ENCODE data around the gene EXOC7. TPM values are rescaled to one million over a fixed set of nuclear protein-coding genes. Genes with fewer than 3 reads are reported as not detected.

Gene EXOC7
- total RNA-seq, 1 donor from 2014 or later = 79.8 TPM

GRCh38 chr17:76074390-76075363, 28.9 kb downstream of the EXOC7 start, which contains the start of gene GALR2:
TSS of gene GALR2 (plus strand) at chr17:76074781. CDS start at chr17:76074884, 103 bp downstream.
- intact Hi-C loops (cut with DNase I) = no loop called here
- Histone ChIP-seq H3K4me3 (peak within 1 kb of the TSS; percentile 14 to 20), H3K27me3 (peaks cover 32% of the 10 kb centered on the region), H3K27ac (no peak within 1 kb of the TSS), H3K4me1 (peaks cover 67% of the 10 kb centered on the region), H3K9me3 (no peaks in the 10 kb centered on the region), H3K36me3 (no peaks in the 10 kb centered on the region)
- TF ChIP-seq CTCF (IDR thresholded peaks at IDR 0.05) = no peak
- peak in 1 of 2 donors; percentile 82 for DNase-seq (ENCODE audit: extremely low spot score in 2 of 2)

- H3K9me3 ChIP-seq = no peaks in the 10 kb centered on the region
- peaks cover 0 to 11% of the 10 kb centered on the region in 2 donors for H3K36me3 ChIP-seq
- peak within 1 kb of the TSS; percentile 84 for H3K27ac ChIP-seq
- peak within 1 kb of the TSS; percentile 89 to 99 for H3K4me3 ChIP-seq
- intact Hi-C loops (cut with DNase I) = no loop called here
- peak in 1 of 3 experiments; percentile 36 for TF ChIP-seq CTCF (IDR thresholded peaks at IDR 0.05)
- TF ChIP-seq POLR2A (IDR thresholded peaks at IDR 0.05) = peak in 1 of 2 donors; percentile 38
- peak; percentile 78 for TF ChIP-seq POLR2AphosphoS5 (IDR thresholded peaks at IDR 0.05; ENCODE audit: insufficient read depth in 1 of 2, low read depth in 1 of 2)
- DNase-seq (ENCODE audit: extremely low spot score in 2 of 2) = no peak
- peaks cover 63% of the 10 kb centered on the region for H3K4me1 ChIP-seq
- peaks cover 32% of the 10 kb centered on the region for H3K27me3 ChIP-seq
Measured at GRCh38 chr17:76072148-76072858, 31.3 kb downstream of the EXOC7 start, which contains the start of gene SRP68. TSS of gene SRP68 (minus strand) at chr17:76072517. CDS start at chr17:76072491, 26 bp downstream.

- intact Hi-C loops (cut with DNase I) = no loop called here
- peaks cover 56% of the 10 kb centered on the region for H3K4me1 ChIP-seq
- H3K4me3 ChIP-seq = peak overlapping the region; percentile 89 to 99
- peaks cover 0 to 18% of the 10 kb centered on the region in 2 donors for H3K36me3 ChIP-seq
- no peaks in the 10 kb centered on the region for H3K9me3 ChIP-seq
- no peak for TF ChIP-seq POLR2A (IDR thresholded peaks at IDR 0.05)
- no peak for TF ChIP-seq POLR2AphosphoS5 (IDR thresholded peaks at IDR 0.05; ENCODE audit: insufficient read depth in 1 of 2, low read depth in 1 of 2)
- TF ChIP-seq CTCF (IDR thresholded peaks at IDR 0.05) = no peak
- no peak for DNase-seq (ENCODE audit: extremely low spot score in 2 of 2)
- peak overlapping the region; percentile 84 for H3K27ac ChIP-seq
- H3K27me3 ChIP-seq = peaks cover 28% of the 10 kb centered on the region
Measured at GRCh38 chr17:76071531-76072147, 31.9 kb downstream of the EXOC7 start.

GRCh38 chr17:76065775-76066174, 37.8 kb downstream of the EXOC7 start:
- H3K9me3 ChIP-seq = no peaks in the 10 kb centered on the region
- peaks cover 4 to 70% of the 10 kb centered on the region in 2 donors for H3K36me3 ChIP-seq
- no peak overlapping the region for H3K27ac ChIP-seq
- intact Hi-C loops (cut with DNase I) = no loop called here
- no peak for DNase-seq (ENCODE audit: extremely low spot score in 2 of 2)
- no peak overlapping the region for H3K4me3 ChIP-seq
- H3K27me3 ChIP-seq = no peaks in the 10 kb centered on the region
- H3K4me1 ChIP-seq = peaks cover 10% of the 10 kb centered on the region
- no peak for TF ChIP-seq POLR2A (IDR thresholded peaks at IDR 0.05)
- no peak for TF ChIP-seq POLR2AphosphoS5 (IDR thresholded peaks at IDR 0.05; ENCODE audit: insufficient read depth in 1 of 2, low read depth in 1 of 2)
- TF ChIP-seq CTCF (IDR thresholded peaks at IDR 0.05) = no peak

Measured in vagina (tissue), 2 donors.